Stimulated activated CD4-positive, alpha-beta T cell treated with anti-CD3 and anti-CD28 coated beads, Interleukin-2, amount 100 ng/mL, for 24 hours (primary cell): ENCODE results near the gene CDCA3.
A peak's percentile ranks its signal among the peaks of the same experiment; 100 is the strongest.

Experiments
- DNase-seq, 2 donors: peaks; one replicate each; pipeline ENCODE4 v3.0.0-alpha.2; 2020

The CDCA3 gene

DNA sequence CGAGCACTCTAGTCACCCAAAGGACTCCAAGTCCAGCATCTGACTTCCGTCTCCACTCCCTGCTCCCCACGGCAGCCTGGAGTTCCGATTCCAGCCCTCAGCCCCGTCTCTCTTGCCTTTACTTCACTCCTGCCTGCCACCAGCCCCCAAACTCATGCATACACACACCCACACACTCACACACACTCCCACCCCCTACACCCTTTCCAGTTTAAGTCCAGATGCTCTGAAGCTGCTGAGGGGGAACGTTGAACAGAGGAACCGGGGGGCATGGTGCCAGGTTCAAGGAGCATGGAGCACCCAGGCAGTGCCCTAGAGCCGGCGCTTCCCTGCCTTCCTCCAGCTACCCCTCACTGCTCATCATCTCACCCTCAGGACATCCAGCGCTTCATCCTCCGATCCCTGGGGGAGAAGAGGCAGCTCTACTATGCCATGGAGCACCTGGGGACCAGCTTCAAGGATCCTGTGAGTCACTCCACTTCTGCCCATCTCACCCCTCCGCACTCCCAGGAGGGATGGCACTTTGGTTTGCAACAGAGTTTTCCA is 19.6 kb downstream of the CDCA3 start:
- no peak for DNase-seq

GRCh38 chr12:6830999-6831398 is 20.1 kb downstream of the CDCA3 start:
- no peak for DNase-seq

GRCh38 chr12:6830286-6830890 is 20.7 kb downstream of the CDCA3 start:
- no peak for DNase-seq

DNA sequence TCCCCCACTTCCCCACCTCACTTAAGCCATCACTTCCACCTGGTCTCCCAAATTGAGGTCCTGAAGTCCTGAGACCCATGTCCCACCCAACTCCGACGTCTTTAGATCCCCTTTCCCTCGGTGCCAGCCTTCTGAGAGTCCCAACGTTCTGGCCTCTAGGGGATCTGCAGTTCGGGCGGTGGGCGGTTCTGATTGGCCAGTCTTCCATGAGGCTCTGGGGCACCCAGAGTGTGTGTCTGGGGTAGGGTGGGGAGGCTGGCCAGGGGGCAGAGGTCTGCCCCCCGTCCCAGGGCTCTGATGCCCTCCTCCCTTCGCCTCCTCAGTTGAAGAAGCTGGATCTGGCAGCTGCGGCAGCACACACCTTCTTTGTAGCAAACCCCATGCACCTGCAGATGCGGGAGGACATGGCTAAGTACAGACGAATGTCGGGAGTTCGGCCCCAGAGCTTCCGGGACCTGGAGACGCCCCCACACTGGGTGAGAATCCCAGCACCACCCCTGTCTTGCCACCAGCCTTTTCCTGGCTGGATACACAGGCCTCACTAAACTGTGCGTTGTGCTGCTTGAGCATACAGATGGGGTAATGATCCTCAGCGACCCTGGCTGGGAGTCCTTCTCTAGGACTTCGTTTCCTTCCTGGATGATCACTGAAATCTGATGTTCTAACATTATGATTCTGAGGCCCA is 21.4 kb downstream of the CDCA3 start:
- no peak for DNase-seq

DNA sequence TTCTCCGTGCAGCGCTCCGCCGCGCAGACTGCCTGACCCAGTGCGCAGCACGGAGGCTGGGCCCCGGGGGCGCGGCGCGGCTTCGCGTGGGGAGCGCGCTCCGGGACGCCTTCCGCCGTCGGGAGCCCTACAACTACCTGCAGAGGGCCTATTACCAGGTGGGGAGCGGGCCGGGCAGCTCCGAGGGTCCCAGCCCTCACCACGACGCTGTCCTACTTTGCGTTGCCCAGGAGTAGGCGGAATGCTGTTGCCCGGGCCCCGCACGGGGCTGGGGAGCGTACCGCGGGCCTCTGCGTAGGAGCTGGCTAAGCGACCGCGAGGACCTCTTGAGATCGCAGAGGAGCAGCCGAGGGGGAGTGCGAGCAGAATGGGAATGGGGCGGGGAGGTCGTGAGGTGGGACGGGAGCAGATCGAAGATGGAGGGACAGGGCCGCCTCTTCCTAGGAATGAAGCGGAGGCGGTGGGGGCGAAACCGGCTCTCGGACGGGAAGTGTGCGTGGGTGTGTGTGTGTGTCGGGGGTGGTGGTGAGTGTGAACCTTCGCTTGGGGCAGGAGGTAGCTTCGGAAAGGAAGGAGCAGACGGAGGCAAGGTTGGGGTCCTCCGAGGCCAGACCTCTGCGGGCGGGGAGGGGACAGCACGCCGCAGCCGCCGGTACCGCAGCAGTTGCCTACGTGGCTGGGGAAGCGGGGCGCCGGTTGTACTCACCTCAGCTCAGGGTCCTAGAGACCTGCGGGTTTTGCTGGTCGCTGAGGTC is 22.1 kb downstream of the CDCA3 start:
- DNase-seq: peak; percentile 39 to 51

DNA sequence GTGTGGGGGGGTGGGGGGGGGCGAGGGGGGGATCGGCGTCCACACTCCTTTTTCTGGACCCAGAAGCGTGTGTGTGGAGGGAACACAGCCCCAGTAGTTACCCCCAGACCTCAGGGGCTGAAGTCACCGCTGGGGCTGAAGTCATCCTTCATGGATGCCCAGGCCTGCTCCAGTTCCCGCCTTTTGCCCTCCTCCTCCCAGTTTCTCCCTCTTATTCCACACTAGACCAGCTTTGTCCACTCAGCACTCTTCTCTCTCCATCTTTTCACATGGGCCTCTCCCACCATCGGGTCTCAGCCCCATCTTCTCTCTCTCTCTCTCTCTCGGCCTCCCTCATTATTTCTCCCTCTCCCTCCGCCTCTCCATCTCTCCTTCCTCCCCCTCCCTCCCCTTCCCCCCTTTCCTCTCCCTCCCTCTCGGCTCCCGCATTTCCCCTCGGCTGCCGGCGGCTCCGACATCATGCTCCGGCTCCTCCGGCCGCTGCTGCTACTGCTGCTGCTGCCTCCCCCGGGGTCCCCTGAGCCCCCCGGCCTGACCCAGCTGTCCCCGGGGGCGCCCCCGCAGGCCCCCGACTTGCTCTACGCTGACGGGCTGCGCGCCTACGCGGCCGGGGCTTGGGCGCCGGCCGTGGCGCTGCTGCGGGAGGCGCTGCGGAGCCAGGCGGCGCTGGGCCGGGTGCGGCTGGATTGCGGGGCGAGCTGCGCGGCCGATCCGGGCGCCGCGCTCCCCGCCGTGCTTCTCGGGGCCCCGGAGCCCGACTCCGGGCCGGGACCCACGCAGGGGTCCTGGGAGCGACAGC is 22.9 kb downstream of the CDCA3 start, which contains the start of gene P3H3:
TSS of gene P3H3 (plus strand) at position 426 of the 799 bp plus-strand sequence. CDS start at position 460, 34 bp downstream.
- DNase-seq: peak in 1 of 2 donors; percentile 37

- DNase-seq: peak; percentile 54 to 78
Measured at GRCh38 chr12:6827437-6827911, 23.6 kb downstream of the CDCA3 start.

- DNase-seq: no peak
Measured at GRCh38 chr12:6826734-6827436, 24.2 kb downstream of the CDCA3 start.

- no peak for DNase-seq
Measured at GRCh38 chr12:6826125-6826733, 24.9 kb downstream of the CDCA3 start.

- peak; percentile 89 to 91 for DNase-seq
Measured at GRCh38 chr12:6825398-6826124, 25.5 kb downstream of the CDCA3 start.

DNA sequence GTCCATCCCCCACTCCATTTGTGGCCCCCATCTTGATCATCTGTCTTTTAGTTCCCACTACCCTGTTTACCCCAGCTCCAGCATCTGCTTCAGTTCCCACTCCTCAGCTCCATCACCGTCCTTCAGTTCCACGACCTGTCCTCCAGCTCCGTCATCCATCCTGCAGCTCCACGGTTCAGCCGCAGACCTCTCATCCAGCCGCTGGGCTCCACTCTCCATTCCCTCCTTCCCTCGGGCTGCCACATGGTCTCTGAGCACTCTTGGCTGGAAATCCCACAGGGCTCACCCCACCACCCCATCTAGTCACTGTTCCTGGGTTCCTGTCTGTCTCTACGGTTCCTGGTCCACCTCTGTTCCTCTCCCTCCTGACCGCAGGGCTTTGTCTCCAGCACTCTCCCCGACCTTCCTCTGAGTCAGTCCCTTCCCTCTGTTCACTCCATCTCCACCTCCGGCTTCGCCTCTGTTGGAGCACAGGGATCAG is 26.1 kb downstream of the CDCA3 start:
- no peak for DNase-seq

DNA sequence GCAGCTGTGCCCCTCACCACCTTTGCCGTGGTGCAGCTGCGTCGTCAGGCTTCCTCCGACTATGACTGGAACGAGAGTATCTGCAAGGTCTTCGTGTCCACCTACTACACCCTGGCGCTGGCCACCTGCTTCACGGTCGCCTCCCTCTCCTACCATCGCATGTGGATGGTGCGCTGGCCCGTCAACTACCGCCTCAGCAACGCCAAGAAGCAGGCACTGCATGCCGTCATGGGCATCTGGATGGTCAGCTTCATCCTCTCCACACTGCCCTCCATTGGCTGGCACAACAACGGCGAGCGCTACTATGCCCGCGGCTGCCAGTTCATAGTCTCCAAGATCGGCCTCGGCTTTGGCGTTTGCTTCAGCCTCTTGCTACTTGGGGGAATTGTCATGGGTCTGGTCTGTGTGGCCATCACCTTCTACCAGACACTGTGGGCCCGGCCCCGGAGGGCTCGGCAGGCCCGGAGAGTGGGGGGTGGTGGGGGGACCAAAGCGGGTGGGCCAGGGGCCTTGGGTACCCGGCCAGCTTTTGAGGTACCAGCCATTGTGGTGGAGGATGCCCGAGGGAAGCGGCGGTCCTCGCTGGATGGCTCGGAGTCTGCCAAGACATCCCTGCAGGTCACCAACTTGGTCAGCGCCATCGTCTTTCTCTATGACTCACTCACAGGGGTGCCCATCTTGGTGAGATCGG is 26.9 kb downstream of the CDCA3 start:
- no peak for DNase-seq

GRCh38 chr12:6823182-6824084 is 27.7 kb downstream of the CDCA3 start:
- DNase-seq: no peak

GRCh38 chr12:6822426-6823135 is 28.5 kb downstream of the CDCA3 start:
- DNase-seq: no peak

DNA sequence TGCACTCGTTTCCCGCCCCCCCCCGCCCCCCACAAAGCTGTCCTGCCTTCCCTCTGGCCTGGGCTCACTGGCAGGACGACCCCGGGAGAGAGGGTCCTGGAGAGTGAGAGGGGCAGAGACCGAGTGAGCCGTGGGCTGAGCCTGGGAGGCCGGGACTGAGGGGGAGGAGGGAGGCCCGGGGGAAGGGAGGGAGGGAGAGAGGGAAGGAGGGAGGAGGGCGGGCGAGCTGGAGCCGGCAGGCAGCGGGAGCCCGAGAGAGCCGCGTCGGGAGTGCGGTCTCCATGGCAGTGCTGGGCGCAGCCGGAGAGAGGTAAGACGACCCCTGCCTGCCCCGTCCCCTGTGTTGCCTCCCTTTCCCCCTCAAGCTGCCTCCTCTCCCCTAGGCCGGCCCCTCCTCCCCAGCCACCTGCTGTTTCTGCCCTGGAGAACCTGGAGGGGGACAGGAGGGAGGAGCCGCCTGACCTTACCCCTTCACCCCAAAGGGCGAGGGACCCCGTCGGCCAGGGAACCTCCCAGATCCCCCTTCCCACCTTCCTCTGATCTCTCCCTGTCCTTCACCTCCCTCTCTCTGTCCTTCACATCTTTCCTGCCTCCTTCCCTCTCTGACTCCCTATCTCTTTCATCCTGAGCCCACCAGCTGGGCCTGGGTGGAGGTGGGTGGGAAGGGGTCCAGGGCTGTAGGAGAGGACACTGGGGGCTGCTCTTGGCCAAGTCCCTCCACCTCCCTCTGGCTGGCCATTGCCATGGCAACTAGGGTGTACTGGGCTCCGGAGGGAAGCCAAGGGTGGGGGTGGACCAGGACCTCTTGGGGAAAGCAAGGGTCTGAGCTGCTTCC is 29.3 kb downstream of the CDCA3 start, which contains the start of gene GPR162:
TSS of gene GPR162 (plus strand) at position 231 of the 835 bp plus-strand sequence. CDS start 2,078 bp downstream, outside the sequence.
- peak in 1 of 2 donors; percentile 21 for DNase-seq

- no peak for DNase-seq
Measured at GRCh38 chr12:6820166-6820565, 30.9 kb downstream of the CDCA3 start.
